NCI-H2081 treated with DMSO at 0.1 percent for 48 hours (cell line): ENCODE data around the gene KCNMB2.
"Not testable (repeated sequence)": the region's sequence is repeated elsewhere in the genome, so short reads cannot be mapped to it uniquely, and the experiment has no call there.

ENCODE experiments used
- DNase-seq: peaks from one replicate; lab custom pipeline; 2025; lab: John Stamatoyannopoulos, UW

The KCNMB2 gene

DNA sequence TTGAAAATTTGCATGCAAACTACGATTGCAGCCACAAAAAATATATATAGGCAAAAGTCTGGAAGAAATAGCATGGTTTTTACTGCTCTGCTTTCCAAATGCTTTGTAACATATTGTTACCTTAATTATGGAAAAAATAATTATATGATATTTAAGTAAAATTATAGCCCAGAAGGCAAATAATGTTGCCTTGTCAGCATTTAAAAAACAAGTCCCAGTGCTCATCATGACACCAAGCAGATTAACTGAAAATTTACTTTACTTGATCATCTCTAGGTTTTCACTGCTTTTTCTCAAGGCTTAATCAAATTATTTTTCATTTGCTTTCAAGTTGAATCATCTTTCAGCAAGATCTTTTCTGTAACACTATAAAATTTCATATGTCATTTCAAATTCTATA is 272.5 kb downstream of the KCNMB2 start:
- DNase-seq = peak; percentile 54

DNA sequence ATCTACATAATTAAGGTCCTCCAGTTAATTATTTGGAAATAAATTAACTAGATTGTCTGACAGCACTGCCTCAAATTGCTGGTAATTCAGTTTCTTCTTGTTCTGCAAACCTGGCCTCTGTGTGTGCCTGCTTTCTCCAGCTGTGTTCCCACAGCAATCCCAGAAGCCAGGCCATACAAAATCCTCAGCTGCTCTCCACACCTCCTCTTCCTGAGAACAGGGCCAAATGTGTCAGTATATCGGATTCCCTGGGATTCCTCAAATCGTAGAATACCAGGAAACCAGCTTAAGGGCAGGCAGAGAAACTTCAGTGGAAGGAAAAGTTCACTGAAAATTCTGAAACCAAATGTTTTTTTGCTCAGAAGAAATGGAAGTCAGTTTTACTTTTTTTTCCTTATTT is 273.9 kb downstream of the KCNMB2 start:
- peak; percentile 66 for DNase-seq

DNA sequence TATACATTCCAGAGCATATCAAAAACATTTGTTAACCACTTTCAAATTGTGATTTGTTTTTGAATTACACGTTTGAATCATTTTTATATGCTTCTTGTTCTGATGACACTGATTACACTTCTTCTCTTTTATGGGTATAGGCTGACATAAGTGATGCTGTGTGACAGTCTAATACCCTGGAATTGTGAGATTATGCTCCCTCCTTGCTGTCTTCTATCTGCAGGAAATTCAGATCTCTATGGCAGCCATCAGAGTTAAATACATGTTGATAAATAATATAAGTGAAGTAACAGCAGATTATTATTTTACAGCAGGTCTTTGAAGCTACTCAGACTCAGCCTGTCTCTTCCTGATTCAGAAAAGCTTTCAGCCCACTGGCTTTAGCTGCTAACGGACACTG is 286.5 kb downstream of the KCNMB2 start:
- no peak for DNase-seq

DNA sequence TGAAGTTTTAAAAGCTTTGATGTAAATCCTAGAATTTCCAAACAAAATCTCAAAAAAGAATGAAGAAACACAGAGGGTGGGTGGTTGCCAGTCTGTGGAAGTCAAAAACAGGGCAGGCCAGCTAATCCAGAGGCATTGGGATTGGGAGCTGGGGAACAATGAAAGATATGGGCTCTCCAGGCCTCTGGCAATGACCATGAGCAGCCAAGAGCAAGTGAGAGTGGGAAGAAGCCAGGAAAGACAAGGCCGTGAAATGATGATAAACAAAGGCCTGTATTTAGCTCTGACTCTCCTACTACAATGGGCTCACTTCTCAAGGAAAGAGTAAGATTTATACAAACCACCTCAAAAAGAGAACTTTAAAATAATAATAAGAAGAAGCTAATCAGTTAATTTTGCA is 286.9 kb downstream of the KCNMB2 start:
- no peak for DNase-seq

DNA sequence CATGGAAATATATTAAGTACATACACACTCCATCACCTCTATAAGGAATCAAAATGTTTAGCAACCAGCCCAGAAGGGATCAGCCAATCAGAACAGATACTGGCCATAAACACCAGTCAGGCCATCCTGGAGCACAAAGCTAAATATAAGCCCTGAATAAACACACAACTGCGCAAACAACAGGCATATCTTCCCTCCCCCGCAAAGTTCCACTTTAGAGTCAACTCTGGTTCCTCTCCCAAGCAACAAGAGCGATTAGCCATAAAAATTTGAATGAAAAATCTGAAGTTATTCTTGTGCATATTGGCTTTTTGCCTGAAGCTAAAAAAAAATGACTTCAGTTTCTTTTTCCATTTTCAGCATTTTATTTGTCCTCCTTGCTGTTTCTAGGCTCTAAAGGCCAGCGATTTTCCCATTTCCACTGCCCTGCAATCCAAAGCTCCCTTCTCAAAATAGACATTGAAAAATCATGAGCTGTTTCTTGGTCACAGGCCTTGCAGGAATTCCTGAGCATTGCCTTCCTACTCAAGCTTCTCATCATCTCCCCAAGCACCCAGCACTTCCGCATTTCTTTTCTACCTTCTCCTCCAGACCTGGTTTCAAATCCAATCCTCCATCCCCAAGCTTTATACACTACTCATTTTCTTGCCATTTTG is 287.5 kb downstream of the KCNMB2 start:
- no peak for DNase-seq

DNA sequence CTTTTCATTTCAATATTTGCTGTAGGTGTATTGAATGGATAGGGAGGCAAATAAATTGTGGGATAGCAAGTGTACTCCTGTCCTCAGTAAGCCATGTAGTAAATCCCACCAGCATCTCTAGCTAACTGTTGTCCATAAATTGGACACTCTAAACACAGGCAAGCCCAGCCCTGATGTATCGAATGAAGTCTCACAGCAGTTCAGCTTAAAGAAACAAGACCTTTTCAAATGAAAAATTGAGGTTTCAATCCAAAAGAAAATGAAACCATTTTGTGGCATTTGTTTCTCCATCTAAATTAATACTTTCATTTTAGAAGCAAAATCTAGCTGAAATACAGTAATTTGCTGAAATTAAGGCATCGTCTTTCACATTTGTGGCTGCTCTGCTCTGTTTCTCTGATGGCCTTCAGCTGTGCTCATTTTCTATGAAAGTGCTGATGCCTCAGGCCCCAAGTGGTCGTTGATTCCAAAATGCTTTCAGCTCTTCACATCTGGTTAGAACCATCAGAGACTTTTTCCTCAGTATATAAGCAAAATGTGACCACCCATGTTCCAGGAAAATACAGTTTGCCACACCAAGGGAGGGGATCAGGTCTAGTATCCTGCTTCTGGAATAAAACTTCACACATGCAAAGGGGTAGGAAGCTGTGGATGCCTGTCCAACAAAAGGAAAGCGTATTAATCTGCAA is 290.3 kb downstream of the KCNMB2 start:
- no peak for DNase-seq

DNA sequence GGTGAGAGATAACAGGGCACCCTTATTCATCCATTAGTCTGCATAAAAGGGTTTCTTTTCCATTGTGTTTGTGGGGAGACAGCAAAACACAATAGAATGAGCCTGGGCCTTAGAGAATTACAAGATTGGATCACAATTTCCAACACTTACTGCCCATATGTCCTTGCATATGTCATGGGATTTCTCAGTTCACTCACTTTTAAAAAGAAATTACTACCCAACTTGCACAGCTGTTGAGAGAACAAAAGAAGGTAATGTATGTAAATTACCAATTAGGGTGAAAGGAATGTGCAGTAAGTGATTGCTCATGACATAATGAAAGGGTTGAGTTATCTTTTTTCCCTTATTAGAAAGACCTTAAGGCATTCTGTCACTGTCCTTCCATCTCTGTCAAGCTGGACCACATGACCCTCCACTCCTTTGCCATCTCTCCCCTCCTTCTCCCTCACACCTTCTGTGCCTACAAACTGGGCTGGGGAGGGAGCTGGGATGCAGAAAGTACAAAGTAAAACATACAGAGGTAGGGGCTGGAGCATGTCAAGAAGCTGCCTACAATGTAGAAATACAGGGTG is 291.1 kb downstream of the KCNMB2 start:
- DNase-seq = no peak

DNA sequence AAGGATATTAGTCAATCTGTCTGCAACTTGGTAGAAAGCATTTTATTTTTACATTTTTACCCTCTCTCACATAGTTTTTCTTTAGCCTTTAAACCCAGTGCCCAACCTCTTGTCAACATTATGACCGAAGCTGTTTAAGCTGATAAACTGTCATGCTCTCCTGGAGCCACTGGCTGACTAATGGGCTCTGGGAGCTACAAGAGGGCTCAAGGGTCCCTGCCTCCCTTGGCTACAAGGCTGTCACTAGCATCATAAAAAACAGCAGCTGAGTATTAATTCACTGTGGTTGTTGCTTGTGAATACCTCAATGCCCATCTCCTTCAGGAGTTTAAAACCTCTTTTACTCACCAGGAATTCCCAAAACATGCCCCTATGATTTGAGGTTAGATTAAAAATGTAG is 297.5 kb downstream of the KCNMB2 start:
- DNase-seq = no peak

DNA sequence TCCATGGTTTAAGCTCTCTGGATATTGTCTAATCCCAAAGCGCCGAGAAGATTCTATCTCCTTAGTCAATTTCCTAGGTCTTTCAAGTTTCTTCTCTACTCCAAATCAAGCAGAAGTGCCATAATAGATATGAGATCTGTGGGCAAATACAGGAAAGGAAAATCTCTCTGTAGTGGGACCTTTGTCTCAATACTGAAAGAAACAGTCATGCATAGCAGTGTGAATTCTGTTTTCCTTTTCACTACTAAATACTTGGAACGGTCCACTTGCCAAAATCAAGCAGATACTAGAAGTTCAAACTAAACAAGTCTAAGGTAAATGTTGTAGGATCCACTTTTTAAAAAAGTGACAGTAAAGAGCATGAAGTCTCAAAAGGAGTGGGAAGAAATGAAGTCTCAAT is 298.8 kb downstream of the KCNMB2 start:
- DNase-seq = no peak

DNA sequence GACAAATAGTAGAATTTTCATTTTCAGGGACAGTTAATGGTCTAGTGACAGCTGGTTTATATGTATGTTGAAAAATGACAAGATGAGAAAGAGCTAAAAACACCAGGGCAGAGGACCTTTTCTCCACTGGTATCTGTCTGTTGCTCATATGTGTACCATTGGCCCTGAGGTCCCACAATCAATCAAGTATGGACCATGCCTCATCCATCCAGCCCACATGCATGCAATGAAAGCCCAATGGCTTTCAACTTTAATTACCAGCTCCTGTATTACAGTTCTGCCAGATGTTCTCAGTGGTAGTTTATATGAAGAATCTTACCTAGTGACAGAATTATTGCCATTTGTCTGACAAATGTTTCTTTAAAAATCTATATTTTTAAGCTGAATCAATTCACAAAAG is 301.3 kb downstream of the KCNMB2 start:
- no peak for DNase-seq

DNA sequence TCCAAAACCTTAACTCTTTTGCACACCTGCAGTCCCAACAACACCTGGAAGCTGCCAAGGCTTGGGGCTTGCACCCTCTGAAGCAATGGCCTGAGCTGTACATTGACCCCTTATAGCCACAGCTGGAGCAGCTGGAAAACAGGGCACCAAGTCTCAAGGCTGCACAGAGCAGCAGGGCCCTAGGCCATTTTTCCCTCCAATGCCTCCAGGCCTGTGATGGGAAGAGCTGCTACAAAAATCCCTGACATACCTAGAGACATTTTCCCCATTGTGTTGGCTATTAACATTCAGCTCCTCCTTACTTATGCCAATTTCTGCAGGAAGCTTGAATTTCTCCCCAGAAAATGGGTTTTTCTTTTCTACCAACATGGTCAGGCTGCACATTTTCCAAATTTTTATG is 304.4 kb downstream of the KCNMB2 start:
- no peak for DNase-seq

DNA sequence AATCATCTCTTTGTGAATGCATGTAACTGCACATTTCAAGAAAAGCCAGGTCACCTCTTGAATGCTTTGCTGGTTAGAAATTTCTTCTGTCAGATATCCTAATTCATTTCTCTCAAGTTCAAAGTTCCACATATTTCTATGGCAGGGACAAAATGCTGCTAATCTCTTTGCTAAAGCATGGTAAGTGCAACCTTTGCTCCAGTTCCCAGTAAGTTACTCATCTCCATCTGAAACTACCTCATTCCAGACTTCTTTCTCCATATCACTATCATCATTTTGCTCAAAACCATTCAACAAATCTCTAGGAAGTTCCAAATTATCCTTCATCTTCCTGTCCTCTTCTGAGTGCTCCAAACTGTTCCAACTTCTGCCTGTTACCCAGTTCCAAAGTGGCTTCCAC is 304.8 kb downstream of the KCNMB2 start:
- DNase-seq = no peak

DNA sequence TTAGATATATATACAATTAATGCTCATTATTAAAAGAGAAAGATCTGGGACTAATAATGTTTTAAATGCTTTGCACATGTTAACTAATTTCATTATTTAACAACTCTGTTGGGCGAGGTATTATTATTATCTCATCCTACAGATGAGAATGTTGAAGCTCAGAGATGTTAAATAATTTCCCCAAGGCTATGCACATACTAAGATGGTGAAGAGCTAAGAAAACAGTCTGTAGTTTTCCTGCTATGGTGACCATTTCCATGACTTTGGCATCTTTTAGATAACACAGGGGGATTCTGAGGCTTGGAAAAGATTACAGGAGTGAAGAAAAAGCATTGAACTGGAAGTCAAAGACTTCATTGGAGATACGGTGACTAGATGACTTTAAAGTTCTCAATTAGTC is 308.7 kb downstream of the KCNMB2 start:
- no peak for DNase-seq

DNA sequence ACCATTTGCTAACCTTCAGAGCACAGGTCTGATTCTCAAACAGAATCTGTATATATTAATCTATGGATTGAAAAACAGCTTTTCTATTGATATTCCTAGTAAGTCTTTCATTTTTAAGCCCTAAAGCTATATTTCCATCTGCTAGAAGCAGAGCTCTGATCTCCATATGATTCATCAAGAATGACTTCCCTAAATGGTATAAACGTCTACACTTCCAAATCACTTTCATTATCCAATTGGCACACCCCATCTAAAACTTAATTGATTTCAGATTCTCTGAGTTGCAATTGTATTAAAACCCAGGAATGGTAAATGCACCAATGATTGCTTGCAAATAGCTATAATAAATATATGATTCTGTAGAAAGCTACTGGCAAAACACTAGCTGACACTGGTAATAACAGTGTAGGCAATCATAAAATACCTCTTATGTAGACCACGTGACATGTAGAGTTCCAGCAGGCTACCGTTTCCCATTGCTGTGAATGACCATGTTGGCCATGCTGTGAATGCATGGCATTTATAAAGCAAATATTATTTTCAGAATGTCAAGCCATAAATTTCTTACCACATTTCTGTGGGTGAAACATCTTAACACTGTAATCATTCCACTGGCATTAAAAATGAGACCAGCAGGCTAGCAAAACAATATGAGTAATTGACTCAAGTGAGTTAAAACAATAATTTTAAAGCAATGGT is 309.3 kb downstream of the KCNMB2 start:
- peak; percentile 98 for DNase-seq

DNA sequence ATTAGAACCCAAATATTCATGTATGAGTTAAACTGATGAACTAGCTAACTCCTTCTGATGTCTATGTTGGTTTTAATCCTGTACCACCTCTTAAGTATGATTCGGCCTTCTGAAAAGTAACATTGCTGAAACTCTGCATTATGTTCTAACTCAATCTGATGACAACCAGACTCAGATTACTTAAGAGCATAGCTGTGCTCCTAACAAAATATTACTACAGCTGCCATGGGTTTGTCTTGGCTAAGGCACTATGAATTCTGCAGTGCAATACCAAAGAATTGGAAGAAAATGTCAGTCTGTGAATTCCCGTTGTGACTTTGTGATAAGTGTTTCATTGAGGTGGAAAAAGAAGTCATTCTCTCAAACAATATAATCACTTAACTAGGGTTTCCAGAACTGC is 311.0 kb downstream of the KCNMB2 start:
- DNase-seq = no peak

DNA sequence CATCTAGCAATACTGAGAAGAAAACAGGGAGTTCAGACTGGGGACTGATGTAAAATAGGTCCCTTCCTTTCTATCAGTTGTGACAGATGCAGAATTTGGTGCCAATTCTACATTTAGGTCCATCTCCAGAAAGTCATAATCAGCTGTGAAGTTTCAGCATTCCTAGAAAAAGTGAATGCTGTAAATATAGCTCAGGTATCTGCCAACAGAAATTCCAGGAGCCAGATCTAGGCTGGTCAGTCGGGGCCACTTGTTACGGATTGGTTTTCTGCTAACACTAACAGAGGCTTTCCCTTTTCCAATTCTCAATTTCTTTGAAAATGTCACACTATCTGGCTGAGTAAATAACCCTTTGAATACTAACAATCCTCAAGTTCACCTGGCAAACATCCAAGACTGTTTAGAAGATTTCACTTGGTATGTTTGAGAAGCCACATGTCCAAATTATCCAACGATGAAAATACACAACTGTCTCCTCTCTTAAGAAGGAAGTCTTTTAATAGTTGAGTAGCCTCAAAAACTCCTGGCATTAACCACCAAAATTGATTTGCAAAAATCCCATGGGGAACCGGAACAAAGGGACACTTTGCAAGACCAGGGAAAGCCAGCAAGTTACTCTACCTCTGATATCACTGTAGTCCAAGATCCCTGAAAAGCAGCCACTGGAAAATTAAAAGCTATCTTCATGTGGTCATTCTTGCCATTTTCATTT is 313.1 kb downstream of the KCNMB2 start:
- no peak for DNase-seq

DNA sequence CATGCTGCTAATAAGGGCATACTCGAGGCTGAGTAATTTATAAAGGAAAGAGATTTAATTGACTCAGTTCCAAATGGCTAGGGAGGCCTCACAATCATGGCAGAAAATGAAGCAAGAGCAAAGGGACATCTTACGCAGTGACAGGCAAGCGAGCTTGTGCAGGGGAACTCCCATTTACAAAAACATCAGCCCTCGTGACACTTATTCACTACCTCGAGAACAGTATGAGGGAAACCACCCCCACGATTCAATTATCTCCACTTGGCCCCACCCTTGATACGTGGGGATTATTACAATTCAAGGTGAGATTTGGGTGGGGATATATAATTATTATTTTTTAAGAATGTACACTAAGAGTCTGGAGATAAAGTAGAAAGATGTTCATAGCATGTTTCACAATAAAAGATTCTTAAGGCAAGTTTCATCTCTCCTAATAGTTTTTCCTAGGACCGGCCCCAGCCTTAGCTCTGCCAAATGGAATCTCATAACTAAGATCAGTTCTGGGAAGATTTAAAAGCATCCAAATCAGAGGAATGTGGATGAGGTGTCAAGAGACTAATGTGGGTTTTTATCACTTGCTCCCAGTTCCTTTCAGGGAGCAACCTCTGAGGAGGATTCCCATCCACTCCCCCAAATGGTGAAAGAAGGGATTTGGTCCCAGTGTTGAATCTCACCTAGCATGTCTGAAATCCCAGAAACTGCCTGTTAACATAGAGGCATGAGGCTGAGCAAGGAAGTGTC is 314.4 kb downstream of the KCNMB2 start:
- DNase-seq = no peak

DNA sequence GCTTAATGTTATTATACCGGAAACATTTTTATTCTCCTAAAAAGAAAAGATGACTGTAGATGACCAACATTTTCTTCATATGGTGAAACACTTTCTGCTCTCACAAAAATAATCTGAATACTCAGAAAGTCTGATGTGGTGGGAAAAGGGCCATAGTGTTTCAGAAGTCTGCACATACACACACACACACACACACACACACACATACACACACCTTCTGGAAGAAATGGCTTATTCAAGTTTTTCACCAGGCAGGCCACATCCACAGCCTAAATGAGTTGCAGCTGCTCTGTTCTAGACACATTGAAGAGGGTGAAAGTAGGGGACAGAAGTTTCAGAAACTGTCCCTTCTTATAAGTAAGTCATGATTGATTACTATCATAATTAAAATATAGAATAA is 315.3 kb downstream of the KCNMB2 start:
- DNase-seq = no peak

DNA sequence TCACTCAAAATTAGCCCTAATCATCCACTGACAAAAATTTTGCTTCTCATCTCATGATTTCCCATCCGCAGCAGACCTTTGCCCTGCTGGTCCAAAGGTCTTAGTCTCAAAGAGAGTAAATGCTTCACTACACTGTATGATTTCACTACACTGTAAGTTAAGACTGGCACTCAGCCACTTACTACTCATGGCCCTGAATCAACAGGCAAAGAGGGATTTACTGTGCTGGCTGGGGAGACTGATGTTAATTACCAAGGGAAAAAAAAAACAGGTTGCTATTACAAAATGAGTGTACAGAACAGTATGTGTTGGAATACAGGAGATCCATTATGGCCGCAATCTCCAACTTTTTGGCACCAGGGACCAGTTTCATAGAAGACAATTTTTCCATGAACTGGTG is 320.6 kb downstream of the KCNMB2 start:
- DNase-seq = peak; percentile 11

DNA sequence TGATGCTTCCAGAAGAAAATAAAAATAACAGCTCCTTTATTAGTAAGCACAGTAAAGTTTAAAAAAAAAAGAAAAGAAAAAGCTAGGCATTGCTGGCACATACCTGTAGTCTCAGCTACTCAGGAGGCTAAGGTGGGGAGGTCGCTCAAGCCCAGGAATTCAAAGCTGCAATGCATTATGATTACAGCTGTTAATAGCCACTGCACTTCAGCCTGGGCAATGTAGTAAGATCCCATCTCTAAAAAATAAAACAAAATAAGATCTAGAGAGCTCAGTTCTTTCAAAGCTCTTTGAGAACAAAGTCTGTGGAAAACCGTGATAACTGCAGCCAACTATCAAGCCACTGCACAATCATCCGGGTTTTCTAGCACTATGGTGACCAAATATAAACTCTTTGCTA is 323.1 kb downstream of the KCNMB2 start:
- no peak for DNase-seq

DNA sequence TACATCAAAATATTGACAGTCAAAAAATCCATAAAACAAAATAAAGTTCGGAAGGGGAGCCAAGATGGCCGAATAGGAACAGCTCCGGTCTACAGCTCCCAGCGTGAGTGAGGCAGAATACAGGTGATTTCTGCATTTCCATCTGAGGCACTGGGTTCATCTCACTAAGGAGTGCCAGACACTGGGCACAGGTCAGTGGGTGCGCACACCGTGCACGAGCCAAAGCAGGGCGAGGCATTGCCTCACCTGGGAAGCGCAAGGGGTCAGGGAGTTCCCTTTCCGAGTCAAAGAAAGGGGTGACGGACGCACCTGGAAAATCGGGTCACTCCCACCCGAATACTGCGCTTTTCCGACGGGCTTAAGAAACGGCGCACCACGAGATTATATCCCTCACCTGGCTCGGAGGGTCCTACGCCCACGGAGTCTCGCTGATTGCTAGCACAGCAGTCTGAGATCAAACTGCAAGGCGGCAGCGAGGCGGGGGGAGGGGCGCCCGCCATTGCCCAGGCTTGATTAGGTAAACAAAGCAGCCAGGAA is 323.7 kb downstream of the KCNMB2 start:
- not testable (repeated sequence) for DNase-seq
